Posterior cingulate gyrus (tissue), 11 donors: ENCODE results near the gene TRAF7.

Experiments
- DNase-seq, 10 donors: peaks; one replicate each; pipeline versions ENCODE4 v3.0.0 to v3.0.0-alpha.2; 2020 to 2021; ENCODE audit warnings: mixed read lengths in 3 of 10
- intact Hi-C: fragments of 100-400 bp; cut with DNase I; formaldehyde crosslinking; loops from one replicate; pipeline ENCODE4 v1.15.1; 2023

Gene TRAF7

DNA sequence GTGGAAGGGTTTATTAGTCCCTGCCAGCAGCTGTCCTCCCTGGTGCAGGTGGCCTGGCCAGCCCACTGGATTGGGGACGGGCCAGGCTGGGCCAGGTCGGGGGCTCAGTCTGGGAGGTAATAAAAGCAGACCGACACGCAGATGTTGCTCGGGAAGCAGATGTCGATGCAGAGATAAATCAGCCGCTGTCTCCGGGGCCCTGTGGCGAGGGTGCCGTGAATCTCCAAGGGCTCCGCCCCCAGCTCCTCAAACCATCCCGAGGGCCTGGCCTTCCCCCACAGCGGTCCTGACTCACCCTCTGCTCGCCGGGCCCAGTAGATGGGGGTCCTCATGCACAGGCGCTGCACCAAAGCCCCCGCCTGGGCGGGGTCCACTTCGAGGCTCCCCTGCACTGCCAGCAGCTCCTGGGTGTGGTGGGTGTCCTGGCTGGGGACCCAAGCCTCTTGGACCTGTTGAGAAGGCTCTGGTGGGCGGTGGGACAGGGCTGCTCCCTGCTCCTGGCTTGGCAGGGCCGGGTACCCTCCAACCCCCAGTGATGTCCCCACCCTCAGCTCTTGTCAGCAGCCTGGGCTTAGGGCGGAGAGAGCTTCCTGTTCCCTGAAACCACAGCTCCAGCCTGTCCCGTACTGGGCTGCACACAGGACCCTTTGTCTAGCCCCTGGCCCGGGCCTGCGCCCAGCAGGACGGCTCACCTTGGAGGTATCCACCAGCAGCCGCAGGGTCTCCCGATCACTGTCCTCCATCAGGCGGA lies 53.9 kb downstream of the TRAF7 start:
- intact Hi-C loops: loop anchor here (5.0 kb wide), 1 partner anchor 52 kb away; the partner anchor contains the start of gene TRAF7
- DNase-seq: peak in 1 of 10 donors; percentile 6

DNA sequence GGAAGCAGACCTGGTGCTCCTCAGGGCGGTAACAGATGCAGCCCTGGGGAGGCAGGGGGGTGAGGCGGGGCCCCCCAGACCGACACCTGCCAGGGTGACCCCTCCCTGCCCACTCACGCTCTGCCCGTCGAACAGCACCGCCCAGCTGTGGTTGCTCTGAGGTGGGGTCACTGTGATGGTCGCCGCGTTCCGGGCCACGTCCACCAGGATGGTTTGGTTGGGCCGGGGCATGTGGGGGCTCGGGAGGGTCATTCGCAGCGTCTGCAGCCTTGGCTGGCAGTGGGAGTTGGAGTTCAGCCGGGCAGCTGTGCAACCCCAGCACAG lies 54.4 kb downstream of the TRAF7 start:
- peak in 1 of 10 donors; percentile 7 for DNase-seq
- intact Hi-C loops: no loop called here

DNA sequence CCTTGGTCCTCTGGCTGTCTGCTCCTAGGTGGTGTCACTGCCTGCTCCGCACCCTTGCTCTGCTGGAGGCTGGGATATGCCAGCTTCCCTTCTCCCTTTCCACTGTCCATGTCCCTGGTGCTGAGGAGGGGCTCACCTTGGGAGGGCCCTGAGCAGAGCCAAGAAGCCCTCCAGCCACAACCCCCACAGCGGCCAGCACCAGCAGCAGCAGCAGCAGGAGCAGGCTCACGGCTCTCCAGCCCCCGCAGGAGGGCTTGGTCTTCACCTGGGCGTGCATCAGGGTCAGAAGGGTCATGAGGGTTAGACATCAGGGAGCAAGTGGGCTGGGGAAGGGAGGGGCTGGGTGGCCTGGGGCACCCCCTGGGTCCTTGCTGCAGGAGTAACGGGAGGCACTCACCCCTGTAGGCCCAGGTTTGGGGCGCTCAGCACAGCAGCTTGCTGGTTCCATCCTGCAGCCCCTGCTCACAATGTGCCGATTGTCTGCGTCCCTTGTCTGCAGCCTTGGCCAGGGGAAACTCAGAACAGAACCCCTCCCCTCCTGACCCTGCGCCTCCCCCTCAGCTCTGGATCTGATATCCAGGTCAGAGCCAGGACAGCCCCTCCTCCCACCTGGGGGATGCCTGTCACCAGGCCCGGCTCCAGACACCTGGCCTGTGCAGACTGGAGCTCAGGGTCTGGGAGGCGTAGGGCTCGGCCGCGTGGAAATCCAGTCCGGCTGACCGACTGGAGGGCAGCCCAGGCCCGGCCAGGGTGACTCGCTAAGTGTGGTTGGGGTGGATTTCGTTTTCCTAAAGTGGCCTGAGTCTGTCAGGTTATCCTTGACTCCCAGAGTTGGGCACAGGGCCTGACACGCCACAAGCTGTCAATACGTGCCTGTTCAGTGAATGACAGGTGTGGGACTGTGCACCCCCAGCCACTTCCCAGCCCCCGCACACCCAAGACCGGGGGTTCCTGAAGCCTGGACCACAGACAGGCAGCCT lies 55.1 kb downstream of the TRAF7 start, which contains the start of gene BRICD5:
BRICD5 (minus strand) TSS at position 478 of the 980 bp plus-strand sequence; CDS start at position 448, 30 bp downstream.
- intact Hi-C loops: no loop called here
- peak in 1 of 10 donors; percentile 11 for DNase-seq

DNA sequence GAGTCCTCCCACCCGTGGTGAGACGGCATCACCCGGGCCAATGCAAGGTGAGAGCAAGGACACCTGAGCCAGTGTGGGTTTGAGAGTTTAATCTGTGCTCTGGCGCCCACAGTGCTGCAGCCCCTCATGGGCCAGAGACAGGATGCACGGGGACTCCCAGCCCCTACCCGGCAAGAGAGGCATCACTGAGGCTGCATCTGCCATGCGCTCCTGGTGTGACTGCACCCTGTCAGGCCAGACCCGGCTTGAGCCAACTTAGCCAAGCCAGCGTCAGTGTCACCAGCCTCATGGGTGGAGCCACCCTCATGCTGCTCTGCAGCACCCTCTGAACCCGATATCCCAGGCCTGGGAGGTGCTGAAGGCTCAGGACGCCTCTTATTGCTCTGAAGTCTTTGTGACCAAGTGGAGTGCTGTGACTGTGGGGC lies 56.4 kb downstream of the TRAF7 start:
- peak in 1 of 10 donors; percentile 6 for DNase-seq
- intact Hi-C loops: no loop called here

DNA sequence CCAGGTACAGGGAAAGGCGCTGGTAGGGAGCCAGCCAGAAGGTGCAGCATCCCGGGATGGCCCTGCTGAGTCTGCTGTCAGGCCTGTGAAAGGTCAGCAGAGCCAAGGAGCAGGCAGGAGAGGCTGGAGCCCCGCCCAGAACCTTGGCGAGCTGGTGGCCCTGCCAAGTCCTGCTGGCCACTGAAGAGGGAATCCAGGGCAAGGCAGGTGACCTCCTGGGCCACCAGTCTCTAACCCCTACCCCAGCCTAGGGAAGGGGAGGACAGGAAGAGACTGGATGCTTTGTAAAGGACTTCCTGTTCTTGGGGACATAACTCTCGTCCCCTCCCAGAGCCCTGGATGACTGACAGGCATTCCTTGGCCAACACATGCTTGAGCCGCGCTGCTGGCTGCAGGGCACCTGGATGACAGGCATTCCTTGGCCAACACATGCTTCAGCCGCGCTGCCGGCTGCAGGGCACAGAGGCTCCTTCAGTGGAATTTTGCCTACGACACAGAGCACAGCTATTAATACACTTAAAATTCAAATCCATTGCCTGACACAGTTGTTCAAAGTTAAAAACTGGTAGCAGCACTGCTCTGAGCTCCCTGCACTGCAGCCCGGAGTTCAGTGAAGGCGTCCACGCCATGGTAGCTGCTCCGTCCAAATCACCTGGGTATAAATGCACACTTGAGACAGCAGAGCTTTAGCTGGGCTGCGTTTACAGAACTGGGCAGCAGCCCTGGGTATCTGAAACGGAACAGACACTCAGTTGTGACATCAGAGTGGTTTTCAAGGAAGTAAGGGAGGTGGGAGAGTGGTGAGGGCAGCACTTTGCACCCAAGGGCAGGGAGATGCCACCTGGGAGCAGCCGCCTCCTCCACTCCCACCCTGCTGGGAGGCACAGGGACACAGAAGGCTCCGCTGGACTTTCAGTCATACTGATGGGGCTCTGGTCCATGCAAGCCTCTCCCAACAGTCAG lies 57.1 kb downstream of the TRAF7 start:
- intact Hi-C loops: no loop called here
- peak in 1 of 10 donors; percentile 9 for DNase-seq

DNA sequence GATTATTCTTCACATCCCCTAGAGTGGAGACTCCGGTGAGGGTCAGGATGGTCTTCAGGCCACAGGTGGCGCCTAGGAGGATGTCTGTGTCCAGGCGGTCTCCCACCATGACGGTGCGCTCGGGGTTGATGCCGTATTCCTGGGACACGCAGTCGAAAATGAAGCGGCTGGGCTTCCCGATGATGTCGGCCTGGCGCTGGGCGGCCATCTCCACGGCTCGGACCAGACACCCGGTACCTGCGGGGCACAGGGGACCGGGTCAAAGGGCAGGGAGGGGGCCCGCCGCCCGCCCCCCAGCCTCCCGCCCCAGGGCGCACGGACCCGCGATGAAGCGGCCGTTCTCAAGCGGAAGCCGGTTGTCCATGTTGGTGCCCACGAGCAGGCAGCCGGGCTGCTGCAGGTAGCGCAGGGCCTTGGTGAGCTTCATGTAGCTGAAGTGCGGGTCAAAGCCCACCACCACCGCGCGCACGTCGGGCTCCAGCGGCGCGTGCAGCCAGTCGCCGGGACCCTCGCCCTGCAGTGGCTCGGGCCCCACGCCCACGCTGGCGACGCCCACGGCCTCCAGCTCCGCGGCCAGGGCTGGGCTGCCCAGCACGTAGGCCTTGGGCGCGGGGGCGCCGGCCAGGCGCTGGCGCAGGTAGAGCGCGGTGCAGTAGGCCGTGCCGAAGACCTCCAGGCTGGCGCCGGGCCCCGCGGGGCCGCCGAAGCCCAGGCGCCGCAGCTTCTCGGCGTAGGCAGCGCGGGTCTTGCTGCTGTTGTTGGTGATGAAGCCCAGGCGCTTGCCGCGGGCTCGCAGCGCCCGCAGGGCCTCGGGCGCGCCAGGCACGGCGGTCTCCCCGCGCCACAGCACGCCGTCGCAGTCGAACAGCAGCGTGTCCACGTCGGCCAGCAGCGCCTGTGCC lies 58.5 kb downstream of the TRAF7 start:
- peak in 2 of 10 donors; percentile 19 to 81 for DNase-seq
- intact Hi-C loops: no loop called here

DNA sequence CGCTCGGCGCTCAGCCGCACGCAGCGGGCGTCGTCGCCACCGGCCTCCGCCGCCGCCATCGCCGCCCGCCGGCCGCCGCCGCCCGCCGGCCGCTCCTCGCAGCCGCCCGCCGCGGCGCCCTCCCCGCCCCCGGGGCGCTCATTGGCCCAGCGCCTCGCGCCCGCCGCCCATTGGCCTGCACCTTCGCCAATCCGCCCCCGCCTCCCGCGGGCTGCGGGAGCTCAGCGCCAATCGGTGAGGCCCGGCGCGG lies 59.1 kb downstream of the TRAF7 start, which contains the start of gene PGP:
PGP (minus strand) TSS at position 122 of the 250 bp plus-strand sequence; CDS start at position 59, 63 bp downstream.
- intact Hi-C loops: no loop called here

DNA sequence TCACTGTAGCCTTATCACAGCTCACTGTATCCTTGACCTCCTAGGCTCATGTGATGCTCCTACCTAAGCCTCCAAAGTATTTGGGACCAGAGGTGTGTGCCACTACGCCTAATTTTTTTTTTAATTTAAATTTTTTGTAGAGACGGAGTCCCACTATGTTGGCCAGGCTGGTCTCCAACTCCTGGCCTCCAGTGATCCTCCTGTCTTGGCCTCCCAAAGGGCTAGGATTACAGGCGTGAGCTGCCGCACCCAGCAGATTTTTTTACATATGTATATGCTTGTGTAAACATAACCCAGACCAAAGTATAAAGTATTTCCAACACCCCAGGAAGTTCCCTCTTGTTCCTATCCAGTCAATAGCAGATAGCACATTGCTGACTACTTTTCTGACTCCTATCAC lies 60.7 kb downstream of the TRAF7 start:
- intact Hi-C loops: no loop called here
- DNase-seq: no peak

More for the DNA sequence above, 59.1 kb downstream of the TRAF7 start, which contains the start of gene PGP:
- no peak for DNase-seq

DNA sequence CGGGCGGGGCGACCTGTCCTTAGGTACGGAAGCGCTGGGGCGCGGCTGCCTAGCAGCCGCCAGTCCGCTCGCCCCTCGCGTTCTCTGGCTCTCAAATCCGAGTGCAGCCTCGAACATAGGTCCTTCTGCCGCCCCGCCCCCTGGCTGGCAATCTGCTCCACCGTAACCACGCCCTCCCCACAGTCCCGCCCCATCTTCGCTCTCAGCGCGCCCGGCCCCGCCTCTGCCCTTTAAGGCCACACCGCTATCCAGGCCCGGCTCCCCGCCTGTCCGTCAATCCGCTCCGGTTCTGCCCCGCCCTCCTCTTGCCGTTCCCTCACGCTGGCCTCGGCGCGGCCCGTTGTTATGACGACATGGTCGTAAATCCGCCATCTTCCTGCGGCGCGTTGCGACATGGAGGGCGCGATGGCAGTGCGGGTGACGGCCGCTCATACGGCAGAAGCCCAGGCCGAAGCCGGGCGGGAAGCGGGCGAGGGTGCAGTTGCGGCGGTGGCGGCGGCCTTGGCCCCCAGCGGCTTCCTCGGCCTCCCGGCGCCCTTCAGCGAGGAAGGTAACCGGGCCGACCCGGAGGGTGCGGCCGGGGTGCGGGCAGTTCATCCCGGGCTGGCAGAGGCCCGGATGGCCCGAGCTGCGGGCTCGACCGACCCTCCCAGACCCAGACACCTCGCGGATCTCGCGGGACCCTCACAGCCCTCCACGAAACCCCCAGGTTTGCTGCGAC lies 67.8 kb downstream of the TRAF7 start, which contains the start of gene E4F1:
E4F1 (plus strand) TSS at position 371 of the 721 bp plus-strand sequence; CDS start at position 394, 23 bp downstream.
- intact Hi-C loops: loop anchor here (1.0 kb wide), 1 partner anchor 8 kb away; no protein-coding TSS in a partner anchor
- DNase-seq: peak; percentile 98 to 100 (median 99)

DNA sequence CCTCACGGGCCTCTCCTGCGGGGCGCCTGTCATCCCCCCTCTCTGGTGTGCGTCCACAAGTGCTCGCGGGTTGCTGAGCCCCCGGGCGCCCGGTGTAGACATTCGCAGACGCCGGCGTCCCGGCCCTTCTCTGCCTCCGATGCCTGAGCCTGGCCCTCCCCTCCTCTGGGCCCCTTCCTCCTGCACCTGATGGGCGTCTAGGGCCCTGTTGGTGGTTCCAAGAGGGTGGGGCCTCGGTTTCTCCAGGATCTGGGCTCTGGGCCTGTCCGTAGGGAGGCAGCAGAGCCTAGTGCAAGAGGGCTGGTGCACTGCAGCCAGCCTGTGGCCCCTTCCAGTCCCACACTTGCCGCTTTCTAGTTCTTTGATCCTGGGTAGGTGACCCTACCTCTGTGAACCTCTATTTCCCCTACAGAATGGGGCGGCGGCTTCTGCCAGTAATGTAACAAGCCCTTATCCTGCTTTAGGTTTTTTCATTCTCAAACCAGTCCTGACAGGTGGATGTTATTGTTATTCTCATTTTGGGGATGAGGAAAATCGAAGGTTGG lies 68.4 kb downstream of the TRAF7 start:
- DNase-seq: no peak

DNA sequence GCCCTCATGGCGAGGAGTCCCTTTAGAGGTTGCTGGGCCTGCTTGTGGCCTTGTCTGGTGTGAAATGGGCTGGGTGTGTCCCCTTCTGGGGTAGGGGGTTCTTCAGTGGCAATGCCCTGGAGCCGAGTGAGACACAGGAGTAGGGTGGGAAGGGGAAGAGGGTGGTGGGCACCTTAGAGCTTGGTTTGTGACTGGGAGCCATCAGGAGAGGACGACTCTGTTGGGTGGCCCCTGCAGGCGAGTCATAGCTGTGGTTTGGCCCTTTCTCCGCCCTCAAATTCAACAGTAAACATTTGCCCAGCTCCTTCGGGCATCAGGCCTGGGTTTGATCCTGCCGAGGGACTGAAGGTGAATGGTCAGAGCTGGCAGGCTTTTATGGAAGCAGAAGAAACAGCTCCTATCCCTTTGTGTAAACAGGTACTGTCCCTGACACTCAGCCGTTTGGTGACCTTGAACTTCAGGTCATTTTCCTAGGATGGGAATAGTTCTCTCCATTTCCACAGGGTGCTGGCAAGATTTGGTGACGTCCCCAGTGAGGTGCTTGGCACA lies 70.7 kb downstream of the TRAF7 start:
- DNase-seq: no peak
- intact Hi-C loops: no loop called here

More for the DNA sequence above, 68.4 kb downstream of the TRAF7 start:
- intact Hi-C loops: loop anchor here (1.0 kb wide), 1 partner anchor 9 kb away; no protein-coding TSS in a partner anchor

DNA sequence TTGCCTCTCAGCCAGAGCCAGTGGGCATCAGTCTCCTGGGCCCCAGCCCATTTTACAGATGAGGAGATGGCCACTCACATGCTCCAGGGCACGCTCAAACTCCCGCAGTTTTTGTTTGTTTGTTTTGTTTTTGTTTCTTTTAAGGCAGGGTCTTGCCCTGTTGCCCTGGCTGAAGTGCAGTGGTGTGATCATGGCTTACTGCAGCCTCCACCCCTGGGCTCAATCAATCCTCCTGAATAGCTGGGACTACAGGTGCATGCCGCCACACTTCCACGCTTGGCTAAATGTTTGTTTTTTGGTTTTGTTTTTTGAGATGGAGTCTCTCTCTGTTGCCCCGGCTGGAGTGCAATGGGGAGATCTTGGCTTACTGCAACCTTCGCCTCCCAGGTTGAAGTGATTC lies 71.3 kb downstream of the TRAF7 start:
- intact Hi-C loops: no loop called here

More for the DNA sequence above, 71.3 kb downstream of the TRAF7 start:
- no peak for DNase-seq
